Activated CD4-positive, alpha-beta T cell treated with anti-CD3 and anti-CD28 coated beads, Interleukin-2, Interleukin-6, amounts not matched to agents 100 ng/mL and 50 ng/mL, durations not matched to agents 16 hours and 8 hours (primary cell): ENCODE results near the gene TYK2.
A peak's percentile ranks its signal among the peaks of the same experiment; 100 is the strongest.
"Not testable (repeated sequence)": the region's sequence is repeated elsewhere in the genome, so short reads cannot be mapped to it uniquely, and the experiment has no call there.

Experiments used
- DNase-seq: peaks from one replicate; pipeline ENCODE4 v3.0.0-alpha.2; 2020

TYK2 gene

GRCh38 chr19:10368101-10368803, 12.1 kb downstream of the TYK2 start:
- no peak for DNase-seq

GRCh38 chr19:10366950-10367512, 13.3 kb downstream of the TYK2 start:
- DNase-seq: not testable (repeated sequence)

- no peak for DNase-seq
These were observed 14.9 kb downstream of the TYK2 start for GRCh38 chr19:10365518-10365917.

DNA sequence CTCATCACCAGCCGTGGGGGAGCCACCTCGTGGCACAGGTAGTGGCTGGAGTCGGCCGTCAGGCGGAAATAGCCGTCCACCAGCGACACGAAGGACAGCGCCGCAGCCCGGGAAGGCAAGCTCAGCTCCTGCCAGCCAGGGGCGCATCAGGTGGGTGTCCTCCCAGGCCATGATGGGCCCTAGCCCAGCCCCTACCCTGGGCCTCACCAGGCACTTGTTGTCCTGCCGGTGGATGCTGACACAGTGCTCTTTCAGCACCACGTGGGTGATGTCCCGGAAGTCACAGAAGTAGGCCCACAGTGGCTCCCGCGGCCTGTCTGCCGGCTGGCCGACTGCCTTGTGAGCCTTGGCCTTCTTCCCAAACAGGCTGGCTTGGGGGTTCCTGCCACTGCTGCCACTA, 15.7 kb downstream of the TYK2 start:
- no peak for DNase-seq

DNA sequence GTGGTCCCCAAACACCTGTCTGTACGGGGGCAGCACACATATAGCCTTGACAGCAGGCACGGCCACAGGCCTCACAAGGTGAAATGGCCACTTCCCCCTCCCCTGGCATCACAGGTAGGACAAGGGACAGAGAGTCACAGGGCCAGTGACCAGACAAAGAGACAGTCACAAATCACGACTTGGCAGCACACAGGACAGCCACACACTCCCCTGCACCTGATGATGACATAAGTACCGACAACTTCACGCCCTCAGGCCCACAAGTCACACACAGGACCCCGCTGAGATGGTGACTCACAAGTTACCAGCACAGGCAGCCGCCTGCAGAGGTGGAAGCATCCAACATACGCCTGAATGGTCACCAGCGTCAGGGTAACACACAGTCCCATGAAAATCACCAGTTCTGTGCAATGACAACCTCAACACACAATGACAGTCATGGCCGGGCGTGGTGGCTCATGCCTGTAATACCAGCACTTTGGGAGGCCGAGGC, 16.5 kb downstream of the TYK2 start:
- DNase-seq: no peak

- DNase-seq: no peak
These were observed 18.1 kb downstream of the TYK2 start for GRCh38 chr19:10362259-10362658.

- DNase-seq: no peak
These were observed 18.8 kb downstream of the TYK2 start for GRCh38 chr19:10361569-10362011.

- DNase-seq: no peak
These were observed 23.9 kb downstream of the TYK2 start for GRCh38 chr19:10356431-10356830.

DNA sequence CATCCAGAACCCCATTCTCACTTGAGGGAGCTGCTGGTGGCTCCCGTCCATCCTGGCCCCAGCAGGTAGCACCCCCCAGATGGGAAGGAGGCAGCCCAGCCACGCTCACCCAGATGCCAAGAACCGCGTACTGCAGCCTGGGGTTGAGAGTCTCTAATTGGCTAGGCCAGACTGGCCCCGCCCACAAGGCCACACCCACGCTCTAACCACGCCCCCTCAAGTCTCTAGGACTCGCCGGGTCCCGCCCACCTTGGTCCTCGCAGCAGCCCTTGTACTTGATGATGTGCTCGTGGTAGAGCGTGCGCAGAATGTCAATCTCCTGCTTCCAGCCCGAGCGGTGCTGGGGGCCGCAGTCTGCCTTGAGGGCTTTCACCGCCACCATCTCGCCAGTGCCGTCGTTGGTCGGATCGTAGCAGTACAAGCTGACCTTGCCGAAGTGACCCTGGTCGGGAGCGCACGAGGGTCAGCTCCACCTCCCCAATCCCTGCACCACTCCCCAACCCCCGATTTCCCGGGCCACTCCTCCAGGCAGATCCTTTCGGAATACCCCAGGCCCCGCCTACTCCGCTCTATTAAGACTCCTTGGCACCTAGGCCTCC, 26.5 kb downstream of the TYK2 start:
- DNase-seq: peak; percentile 58

- no peak for DNase-seq
These were observed 27.4 kb downstream of the TYK2 start for GRCh38 chr19:10352764-10353671.

DNA sequence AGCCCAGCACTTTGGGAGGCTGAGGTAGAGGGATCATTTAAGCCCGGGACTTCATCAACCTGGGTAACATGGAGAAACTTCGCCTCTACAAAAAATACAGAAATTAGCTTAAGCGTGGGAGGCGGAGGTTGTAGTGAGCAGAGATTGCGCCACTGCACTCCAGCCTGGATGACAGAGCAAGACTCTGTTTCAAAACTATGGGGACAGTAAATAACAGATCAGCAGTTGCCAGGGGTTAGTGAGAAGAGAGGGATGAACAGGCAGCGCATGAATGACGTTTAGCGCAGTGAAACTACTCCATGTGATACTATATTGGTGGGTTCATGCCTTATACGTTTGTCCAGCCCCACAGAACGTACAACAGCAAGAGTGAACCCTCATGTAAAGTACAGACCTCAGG, 33.9 kb downstream of the TYK2 start:
- DNase-seq: no peak

GRCh38 chr19:10344780-10345179, 35.6 kb downstream of the TYK2 start:
- no peak for DNase-seq

GRCh38 chr19:10343495-10343894, 36.9 kb downstream of the TYK2 start:
- DNase-seq: no peak

GRCh38 chr19:10339977-10340376, 40.4 kb downstream of the TYK2 start:
- no peak for DNase-seq

GRCh38 chr19:10339380-10339960, 40.9 kb downstream of the TYK2 start, which contains the start of gene ICAM3:
ICAM3 (minus strand) TSS chr19:10339624; CDS start chr19:10339614, 10 bp downstream.
- DNase-seq: peak; percentile 81

DNA sequence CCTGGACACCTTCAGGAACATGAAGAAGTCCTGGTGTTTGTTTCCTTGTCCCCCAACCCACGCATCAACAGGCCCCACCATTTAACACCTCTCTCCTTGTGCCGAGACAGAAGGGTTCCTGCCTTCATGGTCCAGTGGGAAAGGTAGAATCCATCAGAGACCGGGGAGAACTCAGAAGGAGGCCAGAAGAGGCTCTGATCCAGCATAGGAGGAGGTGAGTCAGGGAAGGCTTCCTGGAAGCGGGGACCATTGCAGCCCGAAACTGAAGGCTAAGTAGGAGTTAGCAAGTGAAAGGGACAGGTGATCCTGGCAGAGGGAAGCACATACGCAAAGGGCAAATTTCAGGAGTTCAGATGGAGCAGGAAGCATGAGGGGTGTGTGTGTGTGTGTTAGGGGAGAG, 41.4 kb downstream of the TYK2 start:
- peak; percentile 17 for DNase-seq

- DNase-seq: not testable (repeated sequence)
These were observed 43.6 kb downstream of the TYK2 start for GRCh38 chr19:10336725-10337124.

GRCh38 chr19:10335352-10335985, 44.9 kb downstream of the TYK2 start:
- no peak for DNase-seq

- peak; percentile 59 for DNase-seq
These were observed 45.6 kb downstream of the TYK2 start for GRCh38 chr19:10334588-10335351.

DNA sequence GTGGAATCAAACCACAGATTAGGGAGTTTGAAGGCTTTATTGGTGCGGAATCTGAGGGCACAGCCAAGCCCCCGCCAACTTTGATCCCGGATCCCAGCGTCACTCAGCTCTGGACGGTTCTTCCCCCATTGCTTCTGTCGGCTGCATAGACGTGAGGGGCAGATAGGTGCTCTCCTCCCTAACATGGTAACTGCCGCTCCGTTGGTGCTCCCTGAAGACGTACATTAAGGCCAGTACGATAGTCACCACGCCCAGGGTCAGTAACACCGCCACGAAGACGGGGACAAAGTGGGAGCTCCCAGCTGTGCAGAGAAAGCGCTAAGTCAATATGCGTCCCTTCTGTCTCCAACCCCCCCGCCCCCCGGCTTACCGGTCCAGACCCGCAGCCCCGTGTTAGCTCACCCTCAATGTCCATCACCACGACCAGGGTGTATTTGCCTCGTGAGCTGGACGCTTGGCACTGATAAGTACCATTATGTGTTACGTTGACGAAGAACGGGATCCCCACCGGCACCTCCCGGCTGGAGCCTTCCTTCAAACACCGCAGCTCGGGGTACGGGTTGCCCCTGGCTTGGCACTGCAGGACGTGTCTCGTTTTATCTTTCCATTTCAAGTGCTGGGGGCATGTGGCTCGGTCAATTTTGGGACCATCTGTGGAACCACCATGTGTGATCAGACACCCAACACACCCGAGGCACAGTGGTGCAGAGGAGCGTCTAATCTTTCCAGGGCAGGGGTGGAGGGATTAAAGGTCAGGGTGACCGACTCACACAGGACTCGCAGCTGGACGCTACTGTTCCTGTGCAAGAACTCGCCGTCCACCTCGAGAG, 46.4 kb downstream of the TYK2 start:
- DNase-seq: no peak
